ENCODE measurements around the gene NPFFR1.

NPFFR1 gene

DNA sequence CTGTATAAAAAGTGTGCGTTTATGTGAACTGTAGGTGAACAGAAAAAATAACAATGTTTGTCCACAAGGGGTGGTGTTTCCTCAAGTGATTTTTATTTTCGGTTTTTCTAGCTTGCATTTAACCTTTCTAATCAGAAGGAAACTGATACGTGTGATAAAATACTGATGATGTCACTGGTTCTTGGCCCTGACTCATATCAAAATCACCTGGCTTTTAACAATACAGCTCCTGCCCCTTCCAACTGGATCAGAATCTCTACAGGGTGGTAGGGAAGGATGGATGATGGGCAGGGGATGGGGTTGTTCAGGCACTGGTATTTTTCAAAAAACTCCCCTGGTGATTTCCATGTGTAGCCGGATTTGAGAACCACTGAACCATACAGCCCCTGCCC lies 10.9 kb downstream of the NPFFR1 start:
- Histone ChIP-seq H3K36me3 (ENCODE audit: insufficient read depth, low read length) (no peaks in the 10 kb centered on the region), H3K27ac (no peak overlapping the region), H3K4me3 (no peak overlapping the region), H3K9ac (ENCODE audit: insufficient read length) (no peak overlapping the region), H3K9me3 (ENCODE audit: low read depth, low read length) (no peaks in the 10 kb centered on the region)
- TF ChIP-seq EZH2 (IDR thresholded peaks at IDR 0.05) (no peak), FOXP2 (optimal IDR thresholded peaks at IDR 0.05; ENCODE audit: control extremely low read depth, extremely low read length, insufficient read depth) (no peak), POLR2AphosphoS5 (IDR thresholded peaks at IDR 0.05; ENCODE audit: borderline replicate concordance, low read depth, low read length) (no peak)
- no peak for DNase-seq (ENCODE audit: low read depth, low spot score)

- H3K9ac ChIP-seq (ENCODE audit: insufficient read length) = no peak overlapping the region
- no peaks in the 10 kb centered on the region for H3K36me3 ChIP-seq (ENCODE audit: insufficient read depth, low read length)
- H3K9me3 ChIP-seq (ENCODE audit: low read depth, low read length) = no peaks in the 10 kb centered on the region
- no peak for TF ChIP-seq EZH2 (IDR thresholded peaks at IDR 0.05)
- TF ChIP-seq POLR2AphosphoS5 (IDR thresholded peaks at IDR 0.05; ENCODE audit: borderline replicate concordance, low read depth, low read length) = no peak
- TF ChIP-seq FOXP2 (optimal IDR thresholded peaks at IDR 0.05; ENCODE audit: control extremely low read depth, extremely low read length, insufficient read depth) = no peak
- H3K27ac ChIP-seq = no peak overlapping the region
- DNase-seq (ENCODE audit: low read depth, low spot score) = no peak
- H3K4me3 ChIP-seq = no peak overlapping the region
Measured at GRCh38 chr10:70271996-70272924, 11.5 kb downstream of the NPFFR1 start.

GRCh38 chr10:70270952-70271351 lies 12.9 kb downstream of the NPFFR1 start:
- no peak for DNase-seq (ENCODE audit: low read depth, low spot score)
- Histone ChIP-seq H3K36me3 (ENCODE audit: insufficient read depth, low read length) (no peaks in the 10 kb centered on the region), H3K27ac (no peak overlapping the region), H3K9ac (ENCODE audit: insufficient read length) (no peak overlapping the region), H3K4me3 (no peak overlapping the region), H3K9me3 (ENCODE audit: low read depth, low read length) (no peaks in the 10 kb centered on the region)
- TF ChIP-seq EZH2 (IDR thresholded peaks at IDR 0.05) (no peak), POLR2AphosphoS5 (IDR thresholded peaks at IDR 0.05; ENCODE audit: borderline replicate concordance, low read depth, low read length) (no peak), FOXP2 (optimal IDR thresholded peaks at IDR 0.05; ENCODE audit: control extremely low read depth, extremely low read length, insufficient read depth) (no peak)

GRCh38 chr10:70269741-70270140 lies 14.1 kb downstream of the NPFFR1 start:
- TF ChIP-seq FOXP2 (optimal IDR thresholded peaks at IDR 0.05; ENCODE audit: control extremely low read depth, extremely low read length, insufficient read depth) (no peak), EZH2 (IDR thresholded peaks at IDR 0.05) (no peak), POLR2AphosphoS5 (IDR thresholded peaks at IDR 0.05; ENCODE audit: borderline replicate concordance, low read depth, low read length) (no peak)
- no peaks in the 10 kb centered on the region for H3K36me3 ChIP-seq (ENCODE audit: insufficient read depth, low read length)
- DNase-seq (ENCODE audit: low read depth, low spot score) = no peak
- H3K9ac ChIP-seq (ENCODE audit: insufficient read length) = no peak overlapping the region
- no peak overlapping the region for H3K4me3 ChIP-seq
- H3K27ac ChIP-seq = no peak overlapping the region
- no peaks in the 10 kb centered on the region for H3K9me3 ChIP-seq (ENCODE audit: low read depth, low read length)

- TF ChIP-seq FOXP2 (optimal IDR thresholded peaks at IDR 0.05; ENCODE audit: control extremely low read depth, extremely low read length, insufficient read depth) (no peak), POLR2AphosphoS5 (IDR thresholded peaks at IDR 0.05; ENCODE audit: borderline replicate concordance, low read depth, low read length) (no peak), EZH2 (IDR thresholded peaks at IDR 0.05) (no peak)
- no peaks in the 10 kb centered on the region for H3K9me3 ChIP-seq (ENCODE audit: low read depth, low read length)
- no peak overlapping the region for H3K9ac ChIP-seq (ENCODE audit: insufficient read length)
Measured at GRCh38 chr10:70268376-70268775, 15.4 kb downstream of the NPFFR1 start.

DNA sequence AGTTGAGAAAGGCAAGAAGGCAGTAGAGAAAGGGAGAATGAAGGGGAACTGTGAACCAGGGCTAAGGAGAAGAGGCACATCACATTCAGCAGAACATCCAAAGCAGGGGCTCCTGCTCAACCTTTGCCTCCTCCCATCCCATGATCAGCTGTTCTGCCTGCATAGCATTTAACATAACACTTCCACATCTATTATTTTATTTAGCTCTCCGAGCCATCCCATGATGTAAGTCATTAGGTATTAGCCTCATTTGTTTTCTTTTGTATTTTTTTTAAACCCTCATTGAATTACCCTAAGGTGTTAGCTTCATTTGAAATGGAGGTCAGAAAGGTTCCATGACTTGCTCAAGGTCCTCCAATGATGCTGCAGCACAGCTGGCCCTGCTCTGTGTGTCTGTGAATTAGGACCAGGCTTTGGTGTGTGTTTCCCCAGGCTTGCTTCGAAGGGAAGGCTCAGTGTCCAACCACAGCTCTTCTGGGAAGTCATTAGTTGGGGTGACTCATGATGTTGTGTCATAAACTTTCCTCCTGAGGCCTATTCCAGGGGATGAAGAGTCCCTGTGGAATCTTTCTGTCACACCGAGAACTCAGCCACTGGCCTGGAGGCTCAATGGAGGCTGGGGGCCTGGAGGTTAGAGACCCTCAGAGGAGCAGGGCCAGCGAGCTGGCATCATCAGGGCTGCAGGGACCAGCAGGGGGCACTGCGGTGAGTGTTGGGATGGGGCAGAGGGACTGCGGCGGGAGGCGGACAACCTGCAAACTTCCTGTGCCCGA lies 16.5 kb downstream of the NPFFR1 start:
- DNase-seq (ENCODE audit: low read depth, low spot score) = no peak
- Histone ChIP-seq H3K27ac (no peak overlapping the region), H3K4me3 (no peak overlapping the region), H3K36me3 (ENCODE audit: insufficient read depth, low read length) (no peaks in the 10 kb centered on the region), H3K9ac (ENCODE audit: insufficient read length) (no peak overlapping the region), H3K9me3 (ENCODE audit: low read depth, low read length) (no peaks in the 10 kb centered on the region)
- no peak for TF ChIP-seq FOXP2 (optimal IDR thresholded peaks at IDR 0.05; ENCODE audit: control extremely low read depth, extremely low read length, insufficient read depth)
- TF ChIP-seq POLR2AphosphoS5 (IDR thresholded peaks at IDR 0.05; ENCODE audit: borderline replicate concordance, low read depth, low read length) = no peak
- no peak for TF ChIP-seq EZH2 (IDR thresholded peaks at IDR 0.05)

More at GRCh38 chr10:70268376-70268775, 15.4 kb downstream of the NPFFR1 start:
- no peak for DNase-seq (ENCODE audit: low read depth, low spot score)
- H3K4me3 ChIP-seq = no peak overlapping the region
- no peaks in the 10 kb centered on the region for H3K36me3 ChIP-seq (ENCODE audit: insufficient read depth, low read length)
- no peak overlapping the region for H3K27ac ChIP-seq

DNA sequence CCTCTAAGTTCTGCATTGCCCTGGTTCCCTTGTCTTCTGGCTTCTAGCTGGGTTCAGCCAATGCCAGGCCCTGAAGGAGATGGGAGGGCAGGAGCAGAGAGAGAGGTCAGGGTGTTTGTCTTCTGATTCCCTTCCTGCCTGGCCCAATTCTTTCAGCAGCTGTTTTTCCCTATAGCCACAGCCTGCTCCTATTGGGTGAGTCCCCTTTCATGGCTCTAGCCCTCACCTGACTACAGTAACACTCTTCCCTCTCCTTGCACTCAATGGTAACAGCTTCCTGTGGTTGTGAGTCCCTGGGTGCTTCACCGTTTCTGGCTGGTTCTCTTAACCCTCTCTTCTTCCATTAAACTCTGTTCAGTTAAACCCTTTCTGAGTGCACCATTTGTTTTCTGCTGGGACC lies 17.1 kb downstream of the NPFFR1 start:
- no peak overlapping the region for H3K4me3 ChIP-seq
- TF ChIP-seq EZH2 (IDR thresholded peaks at IDR 0.05) = no peak
- no peak for TF ChIP-seq POLR2AphosphoS5 (IDR thresholded peaks at IDR 0.05; ENCODE audit: borderline replicate concordance, low read depth, low read length)
- TF ChIP-seq FOXP2 (optimal IDR thresholded peaks at IDR 0.05; ENCODE audit: control extremely low read depth, extremely low read length, insufficient read depth) = no peak
- no peak overlapping the region for H3K27ac ChIP-seq
- no peaks in the 10 kb centered on the region for H3K9me3 ChIP-seq (ENCODE audit: low read depth, low read length)
- no peak for DNase-seq (ENCODE audit: low read depth, low spot score)
- H3K36me3 ChIP-seq (ENCODE audit: insufficient read depth, low read length) = no peaks in the 10 kb centered on the region
- no peak overlapping the region for H3K9ac ChIP-seq (ENCODE audit: insufficient read length)

- Histone ChIP-seq H3K36me3 (ENCODE audit: insufficient read depth, low read length) (no peaks in the 10 kb centered on the region), H3K4me3 (no peak overlapping the region), H3K27ac (no peak overlapping the region), H3K9me3 (ENCODE audit: low read depth, low read length) (no peaks in the 10 kb centered on the region), H3K9ac (ENCODE audit: insufficient read length) (no peak overlapping the region)
- no peak for DNase-seq (ENCODE audit: low read depth, low spot score)
- TF ChIP-seq POLR2AphosphoS5 (IDR thresholded peaks at IDR 0.05; ENCODE audit: borderline replicate concordance, low read depth, low read length) = no peak
- TF ChIP-seq FOXP2 (optimal IDR thresholded peaks at IDR 0.05; ENCODE audit: control extremely low read depth, extremely low read length, insufficient read depth) = no peak
- TF ChIP-seq EZH2 (IDR thresholded peaks at IDR 0.05) = no peak
Measured at GRCh38 chr10:70266056-70266455, 17.7 kb downstream of the NPFFR1 start.
